Embryonic facial prominence (tissue), 1 donor: Measurements from ENCODE around the gene HMHB1.
A peak's percentile ranks its signal among the peaks of the same experiment; 100 is the strongest.

Source experiments
- DNase-seq: peaks from one replicate; pipeline ENCODE4 v3.0.0-alpha.2; 2016; ENCODE audit errors: extremely low spot score

HMHB1 gene

GRCh38 chr5:143865426-143866025, 53.6 kb downstream of the HMHB1 start:
- DNase-seq: peak; percentile 11
